Smooth muscle cell (in vitro differentiated cells): ENCODE results near the gene MAD2L1BP. TPM values are rescaled to one million over a fixed set of nuclear protein-coding genes. Genes with fewer than 3 reads are reported as not detected.
"Not testable (repeated sequence)": the region's sequence is repeated elsewhere in the genome, so short reads cannot be mapped to it uniquely, and the experiment has no call there.

Experiments
- DNase-seq: peaks from one replicate; lab custom pipeline; 2025; ENCODE audit not compliant: unreplicated experiment; lab: John Stamatoyannopoulos, UW
- H2AFZ ChIP-seq: fragments of 200-600 bp; sonication (generic); 2 replicates; pipeline ENCODE4 v1.6.0; 2016; ENCODE audit warnings: antibody characterized with exemption, low read depth, mild to moderate bottlenecking
- H3F3A ChIP-seq: fragments of 200-600 bp; sonication (generic); 2 replicates; pipeline ENCODE4 v1.6.0; 2017; ENCODE audit warnings: antibody characterized with exemption, low read depth
- H3K27ac ChIP-seq: fragments of 200-600 bp; sonication (generic); 2 replicates; pipeline ENCODE4 v1.5.1; 2016; ENCODE audit warnings: low read depth, mild to moderate bottlenecking
- H3K27me3 ChIP-seq: fragments of 200-600 bp; sonication (generic); 2 replicates; pipeline ENCODE4 v1.6.1; 2016; ENCODE audit warnings: low read depth, mild to moderate bottlenecking
- H3K36me3 ChIP-seq: fragments of 200-600 bp; sonication (generic); 2 replicates; pipeline ENCODE4 v1.5.1; 2016; ENCODE audit warnings: low read depth
- H3K4me1 ChIP-seq: fragments of 200-600 bp; sonication (generic); 2 replicates; pipeline ENCODE4 v1.5.1; 2016; ENCODE audit warnings: low read depth
- H3K4me2 ChIP-seq: fragments of 200-600 bp; sonication (generic); 2 replicates; pipeline ENCODE4 v1.6.0; 2016; ENCODE audit warnings: mild to moderate bottlenecking
- H3K4me3 ChIP-seq: fragments of 200-600 bp; sonication (generic); 2 replicates; pipeline ENCODE4 v1.5.1; 2016; ENCODE audit warnings: mild to moderate bottlenecking
- H3K79me2 ChIP-seq: fragments of 200-600 bp; sonication (generic); 2 replicates; pipeline ENCODE4 v1.6.0; 2016; ENCODE audit warnings: low read depth, mild to moderate bottlenecking
- H3K9ac ChIP-seq: fragments of 200-600 bp; sonication (generic); 2 replicates; pipeline ENCODE4 v1.6.0; 2016; ENCODE audit warnings: low read depth
- H3K9me3 ChIP-seq: fragments of 200-600 bp; sonication (generic); replicated peaks from 2 replicates; pipeline ENCODE4 v1.5.1; 2016; ENCODE audit warnings: low read depth
- H4K20me1 ChIP-seq: fragments of 200-600 bp; sonication (generic); 2 replicates; pipeline ENCODE4 v1.6.0; 2016; ENCODE audit warnings: low read depth
- CTCF ChIP-seq: fragments of 200-600 bp; sonication (generic); IDR thresholded peaks from 2 replicates; pipeline ENCODE4 v1.5.1; 2017; ENCODE audit warnings: borderline replicate concordance, mild to moderate bottlenecking, antibody characterized with exemption; ENCODE audit not compliant: insufficient read depth, poor library complexity, severe bottlenecking
- WGBS: methylation state at CpG from one replicate; pipeline ENCODE4 v1.1.7; 2016; ENCODE audit warnings: low lambda C conversion rate; 5-methylcytosine and 5-hydroxymethylcytosine counted together
- polyA plus RNA-seq: library from polyadenylated mRNA; unstranded; fragments of >200 nt; fragmentation: Nextera tagmentation; extraction: Ambion mirVana; gene quantifications from 2 replicates; pipeline ENCODE4 v1.2.1, GENCODE V29; 2016
- total RNA-seq: library from RNA; depleted of rRNA; stranded (reverse); fragments of >200 nt; gene quantifications from 2 replicates; pipeline ENCODE4 v1.2.3, GENCODE V29; 2014

Gene MAD2L1BP
- total and polyA plus RNA-seq, 2 experiments from 2014 or later = 40.3 to 53.1 TPM

- peak; percentile 58 for DNase-seq
- peak within 1 kb of the TSS; percentile 82 for H2AFZ ChIP-seq
- peak within 1 kb of the TSS; percentile 10 for H3K27ac ChIP-seq
- peaks cover 4% of the 10 kb centered on the region for H3K4me1 ChIP-seq
- no peaks in the 10 kb centered on the region for H3K9me3 ChIP-seq
- peaks cover 23% of the 10 kb centered on the region for H3F3A ChIP-seq
- H3K4me2 ChIP-seq = peak within 1 kb of the TSS; percentile 89
- H4K20me1 ChIP-seq = peaks cover 15% of the 10 kb centered on the region
- no peaks in the 10 kb centered on the region for H3K27me3 ChIP-seq
- H3K4me3 ChIP-seq = peak within 1 kb of the TSS; percentile 73
- H3K36me3 ChIP-seq = no peaks in the 10 kb centered on the region
- TF ChIP-seq CTCF = no peak
- no peak within 1 kb of the TSS for H3K9ac ChIP-seq
- peaks cover 8% of the 10 kb centered on the region for H3K79me2 ChIP-seq
- WGBS = 1% methylated on average over 46 of the region's 52 CpGs
These were observed 9.4 kb downstream of the MAD2L1BP start, which contains the start of gene RSPH9 for GRCh38 chr6:43644940-43645612. Gene RSPH9, plus strand, starts transcription at chr6:43645036. Its CDS starts 63 bp downstream, at chr6:43645099.

DNA sequence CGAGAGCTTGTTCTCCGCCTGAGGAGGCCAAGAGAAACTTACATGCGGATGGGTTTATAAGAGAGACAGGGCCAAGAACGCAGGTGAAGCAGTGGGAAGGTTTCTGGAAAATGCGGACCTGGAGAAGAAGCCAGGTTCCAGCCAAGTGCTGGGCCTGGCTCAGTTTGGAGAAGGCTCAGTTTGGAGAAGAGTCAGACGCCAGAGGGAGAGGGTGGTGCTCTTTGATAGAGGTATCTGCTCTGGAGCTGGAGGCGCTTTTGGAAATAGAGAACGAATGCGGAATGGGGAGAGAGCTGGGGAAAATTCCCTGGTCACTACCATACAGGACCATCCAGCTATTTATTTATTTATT is 9.9 kb downstream of the MAD2L1BP start:
- Histone ChIP-seq H3K9me3 (no peaks in the 10 kb centered on the region), H3K36me3 (no peaks in the 10 kb centered on the region), H4K20me1 (peaks cover 13% of the 10 kb centered on the region), H2AFZ (peak overlapping the region; percentile 82), H3K4me2 (peak overlapping the region; percentile 89), H3K4me3 (peak overlapping the region; percentile 73), H3K27ac (no peak overlapping the region), H3K27me3 (no peaks in the 10 kb centered on the region), H3K4me1 (peaks cover 4% of the 10 kb centered on the region), H3K9ac (no peak overlapping the region), H3K79me2 (peaks cover 8% of the 10 kb centered on the region), H3F3A (peaks cover 23% of the 10 kb centered on the region)
- no peak for DNase-seq
- WGBS = 15% methylated on average over 9 of the region's 9 CpGs
- no peak for TF ChIP-seq CTCF

DNA sequence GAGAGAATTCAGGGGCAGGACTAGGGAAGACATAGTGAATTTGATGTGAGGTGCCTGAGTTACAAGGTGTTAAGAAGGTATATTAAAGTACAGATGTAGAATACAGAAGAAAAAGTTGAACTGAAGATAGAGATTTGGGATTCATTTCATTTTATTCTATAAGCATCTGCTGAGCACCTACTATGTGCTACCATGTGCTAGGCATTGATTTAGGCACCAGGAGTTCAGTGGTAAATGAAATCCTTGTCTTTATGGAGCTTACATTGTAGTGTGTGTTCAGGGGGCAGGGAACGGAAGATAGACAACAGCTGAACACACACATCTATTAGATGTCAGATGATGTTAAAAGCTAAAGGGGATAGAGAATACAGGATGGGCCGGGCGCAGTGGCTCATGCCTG is 12.0 kb downstream of the MAD2L1BP start:
- Histone ChIP-seq H3K9me3 (no peaks in the 10 kb centered on the region), H4K20me1 (no peaks in the 10 kb centered on the region), H3K36me3 (no peaks in the 10 kb centered on the region), H3K4me1 (peaks cover 4% of the 10 kb centered on the region), H3K9ac (no peak overlapping the region), H3K79me2 (no peaks in the 10 kb centered on the region), H2AFZ (no peak overlapping the region), H3K27ac (no peak overlapping the region), H3K4me2 (no peak overlapping the region), H3K27me3 (no peaks in the 10 kb centered on the region), H3F3A (peaks cover 15% of the 10 kb centered on the region), H3K4me3 (no peak overlapping the region)
- no peak for DNase-seq
- no peak for TF ChIP-seq CTCF
- 100% methylated on average over 3 of the region's 3 CpGs for WGBS

DNA sequence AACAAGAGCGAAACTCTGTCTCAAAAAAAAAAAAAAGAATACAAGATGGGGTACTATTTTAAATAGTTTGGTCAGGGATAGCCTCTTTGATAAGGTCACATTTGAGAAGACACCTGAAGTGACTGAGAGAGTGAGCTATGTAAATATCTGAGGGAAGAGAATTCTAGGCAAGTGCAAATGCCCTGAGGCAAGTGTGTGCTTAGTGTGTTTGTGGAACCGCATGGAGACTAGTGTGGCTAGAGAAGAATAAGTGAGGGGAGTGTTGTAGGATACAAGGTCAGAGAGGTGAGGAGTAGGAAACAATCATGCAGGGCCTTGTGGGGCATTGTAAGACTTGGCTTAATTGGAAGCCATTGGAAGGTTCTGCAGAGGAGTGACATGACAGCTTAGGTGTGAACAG is 12.6 kb downstream of the MAD2L1BP start:
- Histone ChIP-seq H3K4me2 (no peak overlapping the region), H3K9me3 (no peaks in the 10 kb centered on the region), H3F3A (peaks cover 15% of the 10 kb centered on the region), H3K36me3 (no peaks in the 10 kb centered on the region), H3K9ac (no peak overlapping the region), H3K27ac (no peak overlapping the region), H4K20me1 (no peaks in the 10 kb centered on the region), H3K79me2 (no peaks in the 10 kb centered on the region), H2AFZ (no peak overlapping the region), H3K4me1 (peaks cover 4% of the 10 kb centered on the region), H3K4me3 (no peak overlapping the region), H3K27me3 (no peaks in the 10 kb centered on the region)
- no peak for TF ChIP-seq CTCF
- WGBS = 97% methylated on average over 2 of the region's 2 CpGs
- no peak for DNase-seq

GRCh38 chr6:43652822-43653221 is 17.2 kb downstream of the MAD2L1BP start:
- H4K20me1 ChIP-seq, H3K79me2 ChIP-seq, H3K9ac ChIP-seq, DNase-seq, H3K4me3 ChIP-seq, H3K27me3 ChIP-seq, H3K36me3 ChIP-seq, H3K9me3 ChIP-seq, H2AFZ ChIP-seq, H3F3A ChIP-seq, H3K4me1 ChIP-seq, H3K27ac ChIP-seq, H3K4me2 ChIP-seq: not testable (repeated sequence)
- WGBS = 98% methylated on average over 2 of the region's 2 CpGs
